DMS114 treated with DMSO at 0.1 percent for 48 hours (cell line): Measurements from ENCODE around the gene PRAME.
"Not testable (repeated sequence)": the region's sequence is repeated elsewhere in the genome, so short reads cannot be mapped to it uniquely, and the experiment has no call there.

Experiments
- DNase-seq: peaks from one replicate; lab custom pipeline; 2025; ENCODE audit not compliant: unreplicated experiment; lab: John Stamatoyannopoulos, UW

Gene PRAME

GRCh38 chr22:22558972-22559603 is at the start of gene PRAME:
TSS of gene PRAME (minus strand) at chr22:22559265. CDS start at chr22:22556832, 2,433 bp downstream.
- DNase-seq, result peak; percentile 73

DNA sequence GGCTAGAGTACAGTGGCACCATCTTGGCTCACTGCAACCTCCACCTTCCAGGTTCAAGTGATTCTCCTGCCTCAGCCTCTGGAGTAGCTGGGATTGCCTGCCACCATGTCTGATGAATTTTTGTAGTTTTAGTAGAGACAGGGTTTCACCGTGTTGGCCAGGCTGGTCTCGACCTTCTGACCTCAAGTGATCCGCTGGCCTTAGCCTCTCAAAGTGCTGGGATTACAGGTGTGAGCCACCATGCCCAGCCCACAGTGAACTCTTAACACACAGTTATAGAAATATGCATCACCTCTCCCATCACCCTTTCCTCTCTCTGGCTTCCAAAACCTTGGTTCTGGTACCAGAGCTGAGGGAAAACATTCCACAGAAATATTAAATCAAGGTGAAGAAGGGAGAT is 49.0 kb upstream of the PRAME start:
- DNase-seq, result not testable (repeated sequence)

GRCh38 chr22:22605074-22605404 is 46.0 kb upstream of the PRAME start:
- no peak for DNase-seq

GRCh38 chr22:22604326-22605073 is 45.4 kb upstream of the PRAME start:
- no peak for DNase-seq

- no peak for DNase-seq
Measured at GRCh38 chr22:22603470-22603947, 44.4 kb upstream of the PRAME start.

DNA sequence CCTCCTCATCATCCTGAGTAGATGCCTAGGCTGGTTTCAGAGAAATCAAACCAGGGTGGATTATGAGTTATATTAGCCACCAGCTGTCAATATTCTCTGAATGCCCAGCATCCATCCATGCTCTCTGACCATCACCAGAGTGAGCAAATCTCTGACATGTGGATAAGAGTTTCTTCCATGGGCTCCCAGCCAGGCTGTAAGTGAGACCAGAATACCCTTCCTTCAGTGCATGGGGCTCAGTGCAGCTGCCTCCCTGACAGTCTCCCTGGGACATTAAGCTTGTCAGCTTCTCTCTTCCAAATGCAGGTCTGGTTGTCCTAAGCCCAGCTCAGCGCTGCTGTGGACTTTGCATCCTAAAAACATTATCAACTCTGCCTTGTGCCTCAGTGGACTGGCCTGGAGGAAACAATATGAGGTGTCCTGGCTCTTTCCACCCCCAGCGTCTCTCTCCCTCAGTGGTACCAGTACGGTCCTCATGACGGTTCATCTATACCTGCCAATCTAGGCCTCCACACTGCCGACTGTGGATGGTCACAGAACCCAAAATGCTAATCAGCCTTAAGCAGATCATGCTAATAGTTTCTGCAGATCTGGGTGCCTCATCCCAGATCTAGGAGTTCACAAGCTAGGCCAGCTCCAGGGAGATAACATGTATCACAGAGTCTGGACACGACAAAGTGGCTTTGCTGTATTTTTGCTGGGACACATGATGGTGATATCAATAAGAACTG is 41.6 kb upstream of the PRAME start:
- DNase-seq, result no peak

- DNase-seq, result no peak
Measured at GRCh38 chr22:22599248-22599647, 40.2 kb upstream of the PRAME start.

DNA sequence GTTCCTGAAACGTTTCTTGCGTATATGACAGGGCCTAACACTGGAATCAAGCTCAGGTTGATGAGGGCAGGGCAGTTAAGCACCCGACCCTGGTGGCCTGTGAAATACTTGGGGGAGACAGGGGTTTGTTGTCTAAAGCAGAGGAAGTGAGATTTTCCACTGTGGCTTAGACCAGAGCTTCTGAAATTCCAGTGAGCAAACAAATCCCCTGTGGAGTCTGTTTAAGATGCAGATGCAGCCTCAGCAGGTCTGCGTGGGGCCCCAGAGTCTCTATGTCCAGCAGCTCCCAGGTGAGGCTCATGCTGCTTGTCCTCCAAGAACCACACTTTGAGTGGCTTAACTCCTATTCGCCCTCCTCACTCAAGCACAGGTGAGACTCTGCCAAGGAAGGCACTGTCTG is 39.1 kb upstream of the PRAME start:
- DNase-seq, result no peak

DNA sequence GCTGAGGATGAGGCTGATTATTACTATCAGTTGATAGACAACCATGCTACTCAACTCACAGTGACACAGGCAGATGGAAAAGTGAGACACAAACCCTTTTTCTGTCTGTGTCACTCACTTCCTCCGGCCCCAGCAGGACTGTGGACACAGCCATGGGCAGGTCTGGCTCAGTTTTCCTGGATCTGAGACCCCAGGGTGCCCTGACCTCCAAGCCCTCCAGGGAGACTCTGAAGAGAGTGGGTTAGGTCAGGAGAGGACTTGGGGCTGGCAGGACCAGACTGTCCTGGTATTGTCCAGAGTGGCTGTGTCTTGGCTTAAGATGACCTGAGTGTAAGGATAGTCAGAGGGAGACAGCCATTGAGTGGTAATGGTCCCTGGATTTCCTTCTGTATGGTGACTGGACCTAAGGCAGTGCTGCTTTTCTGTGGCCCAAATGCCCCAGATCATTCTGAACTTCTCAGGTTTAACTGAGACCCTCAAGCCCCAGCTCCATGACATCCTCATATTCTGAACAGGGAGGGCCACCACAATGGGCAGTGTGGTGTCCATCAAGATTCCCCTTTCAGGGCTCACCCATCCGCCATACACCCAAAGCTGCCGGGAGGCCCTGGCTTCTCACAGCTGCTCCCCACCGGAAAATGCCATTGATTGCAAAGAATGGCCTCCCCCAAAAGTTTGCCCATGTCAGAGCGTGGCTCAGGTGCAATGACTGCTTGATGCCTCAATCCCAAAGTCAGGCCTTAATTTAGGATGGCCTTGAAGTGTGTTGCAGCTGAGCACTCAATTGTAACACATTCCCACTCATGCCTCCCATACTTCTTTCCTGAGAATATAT is 36.2 kb upstream of the PRAME start:
- DNase-seq, result no peak

DNA sequence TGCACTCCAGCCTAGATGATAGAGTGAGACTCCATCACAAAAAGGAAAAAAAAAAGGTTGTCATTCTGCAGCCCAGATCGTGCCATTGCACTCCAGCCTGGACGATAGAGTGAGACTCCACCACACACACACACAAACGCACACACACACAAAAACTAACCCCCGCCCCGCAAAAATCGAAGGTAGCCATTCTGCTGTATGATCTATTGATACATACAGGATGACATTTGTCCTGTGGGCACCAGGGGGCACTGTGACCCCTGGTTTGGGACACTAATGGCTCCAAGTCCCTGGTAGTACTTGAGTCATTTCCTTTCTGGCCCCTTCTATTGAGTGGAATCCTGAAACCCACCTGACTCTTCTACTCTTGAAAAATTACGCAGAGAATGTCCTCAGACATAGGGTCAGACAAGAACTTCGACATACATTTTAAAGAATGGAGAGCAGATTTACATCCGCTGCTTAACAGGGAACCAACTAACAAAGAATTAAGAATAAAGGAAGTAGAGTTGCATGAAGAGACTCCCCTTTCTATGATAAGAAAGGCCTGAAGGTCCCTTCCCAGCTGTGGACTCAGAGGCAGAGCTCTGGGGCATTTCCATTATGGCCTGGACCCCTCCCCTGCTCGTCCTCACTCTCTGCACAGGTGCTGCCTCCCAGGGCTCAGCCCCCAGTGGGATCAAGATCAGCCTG is 35.0 kb upstream of the PRAME start:
- peak; percentile 25 for DNase-seq

- no peak for DNase-seq
Measured at GRCh38 chr22:22593250-22593649, 34.2 kb upstream of the PRAME start.

DNA sequence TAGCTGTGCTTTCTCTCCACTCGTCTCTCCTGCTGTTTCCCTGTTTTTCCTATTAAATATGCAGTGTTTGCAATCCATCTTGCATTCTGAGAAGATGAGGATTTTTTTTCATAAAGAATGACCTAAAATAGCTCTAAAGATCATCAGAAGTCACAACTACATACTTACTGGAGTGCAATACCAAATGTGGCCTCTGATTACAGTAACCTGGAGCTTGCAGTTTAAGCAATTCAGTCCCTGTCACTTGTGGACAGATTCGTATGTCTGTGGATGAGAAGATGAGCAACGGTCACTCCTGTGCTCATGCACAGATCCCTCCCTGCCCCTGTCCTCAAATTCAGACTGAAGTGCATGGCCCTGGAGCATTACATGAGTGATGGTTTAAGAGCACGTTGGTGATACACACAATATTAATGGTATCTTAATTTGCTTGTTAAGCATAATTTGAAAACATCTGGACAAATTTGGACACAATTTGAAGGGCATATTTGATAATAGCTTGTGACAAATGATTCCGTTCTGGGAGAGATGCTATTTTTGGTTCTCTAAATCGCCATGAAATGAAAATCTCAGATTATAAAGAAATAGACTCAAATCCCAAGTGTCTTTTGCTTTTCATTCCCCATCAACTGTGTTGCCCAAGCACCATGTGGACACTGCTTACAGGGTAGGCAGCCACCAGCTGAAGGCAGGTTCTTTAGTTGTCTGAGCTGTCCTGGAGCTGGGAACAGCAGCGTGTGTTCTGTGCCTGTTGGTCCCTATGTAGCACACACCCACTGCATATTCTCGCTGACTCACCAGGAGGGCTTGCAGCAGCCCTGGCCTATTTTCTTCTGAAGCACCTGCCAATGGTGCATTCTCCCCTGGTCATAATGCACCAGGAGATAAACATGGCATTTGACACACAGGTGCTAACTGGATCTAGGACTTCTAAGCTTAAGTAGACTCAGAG is 32.6 kb upstream of the PRAME start:
- DNase-seq, result no peak

DNA sequence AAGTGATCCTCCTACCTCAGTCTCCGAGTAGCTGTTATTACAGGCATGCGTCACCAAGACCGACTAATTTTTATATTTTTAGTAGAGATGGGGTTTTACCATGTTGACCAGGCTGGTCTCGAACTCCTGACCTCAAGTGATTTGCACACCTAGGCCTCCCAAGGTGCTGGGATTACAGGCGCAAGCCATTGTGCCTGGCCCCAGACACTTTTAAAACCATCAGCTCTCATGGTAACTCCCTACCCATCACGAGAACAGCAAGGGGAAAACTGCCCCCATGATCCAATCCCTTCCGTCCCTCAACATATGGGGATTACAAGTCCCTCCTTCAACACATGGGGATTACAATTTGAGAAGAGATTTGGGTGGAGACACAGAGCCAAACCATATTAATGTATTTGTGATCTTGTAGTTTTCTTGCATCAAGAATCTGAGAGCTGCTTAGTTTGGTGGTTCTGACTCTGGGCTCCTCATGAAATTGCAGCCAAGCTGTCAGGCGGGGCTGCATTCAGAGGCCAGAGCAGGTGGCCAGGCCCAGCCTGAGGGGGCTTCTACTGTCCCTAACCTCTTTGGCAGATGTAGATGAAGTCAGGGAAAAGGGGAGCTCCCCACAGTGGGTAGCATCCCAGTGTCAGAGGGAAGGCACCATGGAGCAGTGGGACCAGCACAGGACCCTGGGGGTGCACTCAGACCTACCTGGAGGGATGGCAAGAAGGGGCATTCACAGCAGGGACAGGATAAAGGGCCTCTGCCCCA is 31.2 kb upstream of the PRAME start:
- DNase-seq, result no peak

DNA sequence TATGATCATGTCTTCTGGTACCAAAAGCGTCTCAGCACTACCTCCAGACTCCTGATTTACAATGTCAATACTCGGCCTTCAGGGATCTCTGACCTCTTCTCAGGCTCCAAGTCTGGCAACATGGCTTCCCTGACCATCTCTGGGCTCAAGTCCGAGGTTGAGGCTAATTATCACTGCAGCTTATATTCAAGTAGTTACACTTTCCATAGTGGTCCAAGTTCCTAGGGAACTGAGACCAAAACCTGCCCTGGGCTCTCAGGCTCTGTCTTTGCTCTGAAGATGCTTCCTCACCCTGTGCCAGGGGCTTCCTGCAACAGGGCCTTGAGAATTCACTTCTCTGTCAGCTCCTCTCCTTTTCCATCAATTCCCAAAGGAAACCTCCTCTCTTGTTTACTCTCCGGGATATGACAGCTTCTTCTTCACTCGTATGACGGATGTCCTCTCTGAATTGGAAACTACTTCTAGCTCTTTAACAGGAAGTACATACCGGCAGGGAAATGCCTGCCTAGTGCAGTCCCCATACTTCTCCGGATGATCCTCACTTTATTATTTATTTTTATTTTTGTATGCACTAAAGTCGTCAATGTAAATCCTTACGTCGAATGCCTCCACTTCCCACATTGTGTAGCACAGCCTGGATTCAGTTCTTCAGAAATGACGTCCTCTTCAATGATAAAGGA is 29.6 kb upstream of the PRAME start:
- DNase-seq, result no peak

- no peak for DNase-seq
Measured at GRCh38 chr22:22587577-22588188, 28.6 kb upstream of the PRAME start.

- DNase-seq, result no peak
Measured at GRCh38 chr22:22584722-22585121, 25.7 kb upstream of the PRAME start.

DNA sequence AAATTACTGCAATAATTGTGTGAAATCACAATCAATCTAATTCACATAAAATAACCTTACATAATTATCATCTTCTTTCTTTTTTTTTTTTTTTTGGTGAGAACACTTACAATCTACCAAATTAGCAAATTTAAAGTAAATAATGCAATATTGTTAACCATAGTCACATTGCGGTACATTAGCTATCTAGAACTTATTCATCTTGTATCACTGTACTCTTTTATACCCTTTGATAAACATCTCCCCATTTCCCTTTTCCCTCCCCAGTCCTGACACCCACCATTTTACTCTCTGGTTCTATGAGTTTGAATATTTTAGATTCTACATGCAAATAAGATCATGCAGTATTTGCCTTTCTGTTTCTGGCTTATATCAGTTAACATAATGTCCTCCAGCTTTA is 24.0 kb upstream of the PRAME start:
- DNase-seq, result no peak

- not testable (repeated sequence) for DNase-seq
Measured at GRCh38 chr22:22581524-22581923, 22.5 kb upstream of the PRAME start.
